CD4-positive, alpha-beta memory T cell (primary cell): ENCODE results near the gene BTBD10. TPM values are rescaled to one million over a fixed set of nuclear protein-coding genes. Genes with fewer than 3 reads are reported as not detected.

Experiments
- CTCF ChIA-PET: fragments of 350-600 bp; sonication (Branson Sonifier 250); formaldehyde crosslinking; loops from one replicate; lab custom pipeline; 2021; ENCODE audit warnings: inconsistent platforms; ENCODE audit not compliant: partially characterized antibody; lab: Charles Lee
- POLR2A ChIA-PET: fragments of 350-600 bp; sonication (Branson Sonifier 250); formaldehyde crosslinking; loops from one replicate; lab custom pipeline; 2021; ENCODE audit not compliant: partially characterized antibody; lab: Charles Lee
- DNase-seq, 5 donors: peaks; one replicate each; pipeline versions ENCODE4 v3.0.0 to v3.0.0-alpha.2; 2020 to 2022; ENCODE audit warnings: mixed read lengths in 1 of 5
- H3K27ac ChIP-seq: one replicate; pipeline ENCODE4 v1.7.0; 2013; ENCODE audit warnings: low read depth, low read length
- H3K27me3 ChIP-seq: 2 replicates; pipeline ENCODE4 v1.7.0; 2013; ENCODE audit warnings: mild to moderate bottlenecking, low read length, moderate library complexity; ENCODE audit not compliant: insufficient read depth
- H3K36me3 ChIP-seq: 2 replicates; pipeline ENCODE4 v1.7.0; 2013; ENCODE audit warnings: mild to moderate bottlenecking, low read length, moderate library complexity; ENCODE audit not compliant: insufficient read depth
- H3K4me1 ChIP-seq: 2 replicates; pipeline ENCODE4 v1.7.0; 2013; ENCODE audit warnings: mild to moderate bottlenecking, low read length, moderate library complexity; ENCODE audit not compliant: insufficient read depth
- H3K4me3 ChIP-seq, 2 donors: one replicate each; pipeline ENCODE4 v1.7.0; 2013; ENCODE audit warnings: low read length in 2 of 2, mild to moderate bottlenecking in 1 of 2
- H3K9me3 ChIP-seq, 2 donors: one replicate each; pipeline ENCODE4 v1.7.0; 2013; ENCODE audit warnings: low read length in 2 of 2, control low read depth in 1 of 2; ENCODE audit not compliant: control insufficient read depth in 1 of 2
- H3K27ac Mint-ChIP-seq, 7 donors: one replicate each; pipeline ENCODE4 v1.8.0; 2020 to 2021; ENCODE audit warnings: mixed read lengths in 7 of 7, mild to moderate bottlenecking in 6 of 7, inconsistent platforms in 3 of 7, moderate library complexity in 3 of 7
- H3K27me3 Mint-ChIP-seq, 2 donors: one replicate each; pipeline ENCODE4 v1.8.0; 2020 to 2021; ENCODE audit warnings: mixed read lengths in 2 of 2
- H3K36me3 Mint-ChIP-seq, 2 donors: one replicate each; pipeline ENCODE4 v1.8.0; 2020 to 2021; ENCODE audit warnings: mixed read lengths in 2 of 2, inconsistent platforms in 1 of 2, mild to moderate bottlenecking in 1 of 2
- H3K4me1 Mint-ChIP-seq, 4 donors: one replicate each; pipeline ENCODE4 v1.8.0; 2020 to 2021; ENCODE audit warnings: mixed read lengths in 4 of 4, mild to moderate bottlenecking in 1 of 4
- H3K4me3 Mint-ChIP-seq, 8 donors: one replicate each; pipeline ENCODE4 v1.8.0; 2020 to 2021; ENCODE audit warnings: mixed read lengths in 8 of 8, mild to moderate bottlenecking in 7 of 8, moderate library complexity in 6 of 8, inconsistent platforms in 3 of 8
- H3K9me3 Mint-ChIP-seq, 8 donors: one replicate each; pipeline ENCODE4 v1.8.0; 2020 to 2021; ENCODE audit warnings: mixed read lengths in 8 of 8, mild to moderate bottlenecking in 5 of 8, inconsistent platforms in 3 of 8, moderate library complexity in 1 of 8
- intact Hi-C: fragments of 100-400 bp; cut with micrococcal nuclease; formaldehyde crosslinking; loops from one replicate; pipeline ENCODE4 v1.15.1; 2023
- polyA plus RNA-seq, 2 donors: library from polyadenylated mRNA; unstranded; fragments of 300-500 nt; fragmentation: Illumina TruSeq; gene quantifications; one replicate each; pipeline ENCODE4 v1.2.3, GENCODE V29; 2021
- total RNA-seq, 2 experiments: library from RNA; stranded (reverse); gene quantifications; one replicate each; pipeline ENCODE4 v1.2.3, GENCODE V29; 2021

BTBD10 gene
- total and polyA plus RNA-seq, 4 experiments from 2014 or later = 11.5 to 22.6 (median 18.0) TPM

DNA sequence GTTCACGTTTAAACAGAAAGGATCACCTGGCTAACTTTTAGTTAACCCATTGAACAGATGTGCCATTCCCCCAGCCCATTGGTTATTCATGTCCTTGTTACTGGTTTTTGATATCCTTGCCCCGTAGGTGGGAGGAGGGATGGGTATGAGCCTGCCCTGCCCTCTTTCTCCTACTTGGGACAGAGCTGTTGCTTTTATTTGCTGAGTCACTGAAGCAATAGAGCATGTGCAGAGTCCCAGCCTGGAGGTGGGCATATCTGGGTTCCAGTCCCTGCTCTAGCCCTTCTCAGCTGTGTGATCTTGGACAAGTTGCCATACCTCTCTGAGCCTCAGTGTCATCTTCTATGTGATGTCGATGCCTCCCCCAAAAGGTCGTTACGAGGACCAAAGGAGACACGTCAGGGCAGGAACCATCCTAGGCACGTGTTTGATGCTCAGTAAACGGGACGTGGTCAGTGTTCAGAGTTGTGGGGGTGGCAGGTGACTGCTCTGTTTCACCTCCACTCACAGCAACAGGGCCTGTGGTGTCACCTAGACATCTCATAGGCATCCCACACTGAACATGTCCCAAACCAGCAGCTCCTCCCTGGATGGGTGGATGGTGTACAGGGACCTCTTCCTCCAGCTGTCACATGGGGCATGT is 124.5 kb downstream of the BTBD10 start:
- no peaks in the 10 kb centered on the region for H3K9me3 Mint-ChIP-seq
- peaks cover 58% of the 10 kb centered on the region for H3K4me1 ChIP-seq
- H3K9me3 ChIP-seq = no peaks in the 10 kb centered on the region
- peaks cover 53 to 87% (median 68%) of the 10 kb centered on the region in 4 donors for H3K4me1 Mint-ChIP-seq
- no peak for DNase-seq
- ChIA-PET POLR2A (interaction anchor here (0.6 to 1.0 kb wide), 4 partner anchors 62 to 360 kb away, joined by 3 to 4 read pairs (median 3); no protein-coding TSS in a partner anchor), CTCF (interaction anchor here (0.7 to 3.9 kb wide), 12 partner anchors 9 to 375 kb away, joined by 3 to 33 read pairs (median 3); no protein-coding TSS in a partner anchor)
- H3K27me3 Mint-ChIP-seq = no peaks in the 10 kb centered on the region
- peak overlapping the region; percentile 52 to 86 (median 68) for H3K4me3 Mint-ChIP-seq
- peak overlapping the region in 1 of 2 donors; percentile 25 for H3K4me3 ChIP-seq
- peak overlapping the region; percentile 67 to 94 (median 85) for H3K27ac Mint-ChIP-seq
- H3K27me3 ChIP-seq = no peaks in the 10 kb centered on the region
- no peaks in the 10 kb centered on the region for H3K36me3 ChIP-seq
- H3K27ac ChIP-seq = peak overlapping the region; percentile 25
- intact Hi-C loops = loop anchor here (2.0 kb wide), 1 partner anchor 62 kb away; the partner anchor contains the start of gene BMAL1
- H3K36me3 Mint-ChIP-seq = peaks cover 5 to 17% of the 10 kb centered on the region in 2 donors

DNA sequence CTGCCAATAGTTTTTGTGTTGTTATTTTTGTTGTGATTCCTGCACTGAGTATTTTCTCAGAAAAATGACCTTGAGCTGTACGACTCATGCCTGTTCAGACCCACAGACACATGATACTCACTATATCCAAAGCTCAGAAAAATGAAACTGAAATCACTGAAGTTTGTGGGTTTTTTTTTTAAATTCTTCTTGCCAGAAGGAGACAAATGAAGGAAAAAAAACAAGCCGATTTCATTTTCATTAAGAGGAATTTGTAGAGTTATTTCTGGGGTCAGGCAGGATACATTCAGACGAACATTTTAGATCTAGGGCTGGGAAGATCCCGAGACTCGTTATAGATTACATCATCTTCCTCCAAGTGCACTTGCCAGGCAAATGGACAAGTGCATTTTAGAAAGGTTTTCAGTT is 125.0 kb downstream of the BTBD10 start:
- peak overlapping the region; percentile 21 to 94 (median 78) for H3K27ac Mint-ChIP-seq
- no peaks in the 10 kb centered on the region for H3K9me3 Mint-ChIP-seq
- Histone ChIP-seq H3K4me1 (peaks cover 63% of the 10 kb centered on the region), H3K4me3 (peak overlapping the region in 1 of 2 donors; percentile 4), H3K27me3 (no peaks in the 10 kb centered on the region), H3K27ac (peak overlapping the region; percentile 36), H3K36me3 (no peaks in the 10 kb centered on the region), H3K9me3 (no peaks in the 10 kb centered on the region)
- peaks cover 5 to 16% of the 10 kb centered on the region in 2 donors for H3K36me3 Mint-ChIP-seq
- peak overlapping the region; percentile 42 to 86 (median 68) for H3K4me3 Mint-ChIP-seq
- H3K27me3 Mint-ChIP-seq = no peaks in the 10 kb centered on the region
- peaks cover 58 to 87% (median 71%) of the 10 kb centered on the region in 4 donors for H3K4me1 Mint-ChIP-seq
- POLR2A ChIA-PET = interaction anchor here (0.6 to 0.9 kb wide), 3 partner anchors 59 to 360 kb away, joined by 3 to 4 read pairs (median 3); no protein-coding TSS in a partner anchor
- intact Hi-C loops = loop anchor here (2.0 kb wide), 1 partner anchor 61 kb away; the partner anchor contains the start of gene BMAL1
- CTCF ChIA-PET = interaction anchor here (1.0 to 3.9 kb wide), 9 partner anchors 9 to 128 kb away, joined by 3 to 33 read pairs (median 4); no protein-coding TSS in a partner anchor
- DNase-seq = peak in 2 of 5 donors; percentile 17 to 19

Other genes starting within 250 kb of the BTBD10 start
- gene BMAL1, start 185.4 kb downstream of the BTBD10 start, total RNA-seq = 100 to 1,000 TPM; 101 to 112 TPM
- 10 to 100 TPM; 18.8 to 38.8 TPM for gene BMAL1, start 185.4 kb downstream of the BTBD10 start, polyA plus RNA-seq
- not detected for gene PTH, start 32.8 kb upstream of the BTBD10 start, total RNA-seq
- not detected for gene PTH, start 32.8 kb upstream of the BTBD10 start, polyA plus RNA-seq
- 10 to 100 TPM; 34.5 to 39.7 TPM for gene FAR1, start 205.4 kb upstream of the BTBD10 start, total RNA-seq
- gene FAR1, start 205.4 kb upstream of the BTBD10 start, polyA plus RNA-seq = 1 to 10 TPM; 3.0 to 9.9 TPM